Trophoblast cell (in vitro differentiated cells and primary cell): ENCODE measurements around the gene STXBP2.

Experiments
- DNase-seq, 2 donors: peaks; one replicate each; pipeline ENCODE4 v3.0.0-alpha.2; 2016
- H2AFZ ChIP-seq: 2 replicates; pipeline ENCODE4 v1.6.1; 2013; ENCODE audit warnings: low read length, moderate library complexity, mild to moderate bottlenecking; ENCODE audit not compliant: insufficient read depth, poor library complexity
- H2AK5ac ChIP-seq: 2 replicates; pipeline ENCODE4 v1.6.1; 2013; ENCODE audit warnings: mild to moderate bottlenecking, low read length
- H2BK120ac ChIP-seq: 2 replicates; pipeline ENCODE4 v1.6.1; 2013; ENCODE audit warnings: low read length, mild to moderate bottlenecking, moderate library complexity; ENCODE audit not compliant: insufficient read depth, poor library complexity
- H2BK12ac ChIP-seq: 2 replicates; pipeline ENCODE4 v1.6.1; 2013; ENCODE audit warnings: mild to moderate bottlenecking, low read length, moderate library complexity
- H2BK5ac ChIP-seq: 2 replicates; pipeline ENCODE4 v1.6.1; 2013; ENCODE audit warnings: low read length, low read depth, moderate library complexity, mild to moderate bottlenecking; ENCODE audit not compliant: poor library complexity
- H3K14ac ChIP-seq: 2 replicates; pipeline ENCODE4 v1.6.1; 2013; ENCODE audit warnings: mild to moderate bottlenecking, low read length
- H3K18ac ChIP-seq: 2 replicates; pipeline ENCODE4 v1.6.1; 2013; ENCODE audit warnings: mild to moderate bottlenecking, low read length
- H3K23ac ChIP-seq: 2 replicates; pipeline ENCODE4 v1.6.1; 2013; ENCODE audit warnings: low read length
- H3K27ac ChIP-seq: 2 replicates; pipeline ENCODE4 v1.5.1; 2013; ENCODE audit warnings: low read depth, mild to moderate bottlenecking, inconsistent platforms, low read length, moderate library complexity
- H3K27me3 ChIP-seq: 2 replicates; pipeline ENCODE4 v1.6.1; 2013; ENCODE audit warnings: inconsistent platforms, mild to moderate bottlenecking, low read length, moderate library complexity; ENCODE audit not compliant: insufficient read depth
- H3K36me3 ChIP-seq, 2 experiments: 1 replicate in 1 of 2; 2 replicates in 1 of 2; pipeline ENCODE4 v1.6.1; 2013; ENCODE audit warnings: low read length in 2 of 2, mild to moderate bottlenecking in 2 of 2, moderate library complexity in 1 of 2; ENCODE audit not compliant: insufficient read depth in 2 of 2, control insufficient read depth in 1 of 2
- H3K4ac ChIP-seq: 2 replicates; pipeline ENCODE4 v1.6.1; 2013; ENCODE audit warnings: low read depth, mild to moderate bottlenecking, low read length, moderate library complexity
- H3K4me1 ChIP-seq, 2 experiments: 1 replicate in 1 of 2; 2 replicates in 1 of 2; pipeline ENCODE4 v1.6.1; 2013; ENCODE audit warnings: low read length in 2 of 2, mild to moderate bottlenecking in 2 of 2, moderate library complexity in 1 of 2; ENCODE audit not compliant: insufficient read depth in 2 of 2, control insufficient read depth in 1 of 2
- H3K4me2 ChIP-seq: 2 replicates; pipeline ENCODE4 v1.6.1; 2013; ENCODE audit warnings: inconsistent platforms, mild to moderate bottlenecking, low read length, moderate library complexity
- H3K4me3 ChIP-seq: 2 replicates; pipeline ENCODE4 v1.5.1; 2013; ENCODE audit warnings: mild to moderate bottlenecking, low read depth, low read length, inconsistent platforms
- H3K79me1 ChIP-seq: one replicate; pipeline ENCODE4 v1.6.1; 2013; ENCODE audit warnings: low read length
- H3K79me2 ChIP-seq: 2 replicates; pipeline ENCODE4 v1.6.1; 2013; ENCODE audit warnings: low read length, mild to moderate bottlenecking; ENCODE audit not compliant: control insufficient read depth, insufficient read depth, poor library complexity
- H3K9ac ChIP-seq: 2 replicates; pipeline ENCODE4 v1.6.1; 2013; ENCODE audit warnings: mild to moderate bottlenecking, low read length
- H3K9me3 ChIP-seq: 2 replicates; pipeline ENCODE4 v1.6.1; 2013; ENCODE audit warnings: low read depth, mild to moderate bottlenecking, control low read depth, inconsistent platforms, low read length; ENCODE audit not compliant: insufficient read depth
- H4K12ac ChIP-seq: 2 replicates; pipeline ENCODE4 v1.6.1; 2013; ENCODE audit warnings: low read depth, mild to moderate bottlenecking, low read length, moderate library complexity
- H4K8ac ChIP-seq: 2 replicates; pipeline ENCODE4 v1.6.1; 2013; ENCODE audit warnings: low read depth, mild to moderate bottlenecking, low read length, moderate library complexity
- H4K91ac ChIP-seq: one replicate; pipeline ENCODE4 v1.6.1; 2013; ENCODE audit warnings: low read depth, mild to moderate bottlenecking, low read length, moderate library complexity
- WGBS: extraction: QIAGEN DNeasy Blood & Tissue Kit; methylation state at CpG from one replicate; pipeline ENCODE4 v1.1.7; 2013; ENCODE audit warnings: missing lambda C conversion rate; ENCODE audit not compliant: insufficient read length, insufficient coverage; ENCODE audit errors: extremely low coverage; 5-methylcytosine and 5-hydroxymethylcytosine counted together

Gene STXBP2

DNA sequence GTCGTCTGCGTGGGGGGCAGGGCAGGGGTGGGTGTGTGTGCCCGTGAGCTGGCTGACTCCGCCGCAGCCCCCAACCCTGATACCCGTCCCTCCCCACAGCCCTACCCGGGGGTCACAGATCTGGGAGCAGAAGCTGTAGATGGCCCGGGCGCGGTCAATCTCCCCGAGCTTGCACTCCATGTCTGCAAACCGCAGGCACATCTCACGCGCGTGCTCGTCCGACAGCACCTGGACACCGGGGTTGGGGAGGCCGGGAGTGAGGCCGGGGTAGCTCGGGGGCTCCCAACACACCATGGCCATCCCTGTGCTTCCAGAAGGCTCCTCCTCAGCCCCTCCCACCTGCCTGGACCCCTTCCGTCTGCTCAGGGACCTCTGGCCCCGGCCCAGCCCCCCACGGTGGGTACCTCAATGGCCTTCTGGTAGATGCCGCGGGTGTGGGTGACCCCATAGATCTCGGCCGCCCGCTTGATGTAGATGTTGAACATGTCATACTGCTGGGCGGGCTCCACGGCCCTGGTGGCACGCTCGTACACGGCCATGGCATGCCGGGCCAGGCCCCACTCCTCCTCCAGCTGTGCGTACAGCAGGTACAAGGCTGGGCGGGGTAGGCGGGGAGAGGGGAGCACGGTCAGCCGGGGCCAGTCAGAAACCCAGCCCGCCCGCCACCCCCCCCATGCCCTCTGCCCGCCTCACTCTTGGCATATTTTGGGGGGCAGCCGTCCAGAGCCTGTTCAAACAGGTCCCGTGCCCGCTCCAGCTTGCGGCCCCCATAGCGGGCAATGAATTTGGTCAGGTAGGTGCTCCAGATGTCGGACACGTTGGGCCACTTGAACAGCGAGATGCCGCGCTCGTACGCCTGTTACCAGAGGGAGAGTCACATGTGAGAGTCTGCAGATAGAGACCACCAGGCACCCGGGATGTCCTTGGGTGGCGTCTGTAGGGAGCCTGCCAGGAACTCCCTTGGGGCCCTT lies 16.2 kb upstream of the STXBP2 start:
- no CpG with 5 or more reads among the region's 57 CpGs for WGBS
- H3K23ac ChIP-seq: no peak overlapping the region
- H3K79me1 ChIP-seq: peaks cover 2% of the 10 kb centered on the region
- H2BK5ac ChIP-seq: no peak overlapping the region
- H3K4me1 ChIP-seq: peaks cover 11 to 12% of the 10 kb centered on the region in 2 experiments
- H3K18ac ChIP-seq: no peak overlapping the region
- H3K27me3 ChIP-seq: no peaks in the 10 kb centered on the region
- no peak overlapping the region for H3K27ac ChIP-seq
- H4K91ac ChIP-seq: no peak overlapping the region
- peaks cover 82 to 85% of the 10 kb centered on the region in 2 experiments for H3K36me3 ChIP-seq
- H3K4ac ChIP-seq: no peak overlapping the region
- no peak overlapping the region for H2AFZ ChIP-seq
- H4K8ac ChIP-seq: no peak overlapping the region
- no peak overlapping the region for H3K4me2 ChIP-seq
- no peak overlapping the region for H4K12ac ChIP-seq
- no peak for DNase-seq
- no peak overlapping the region for H2AK5ac ChIP-seq
- no peak overlapping the region for H2BK12ac ChIP-seq
- no peak overlapping the region for H3K4me3 ChIP-seq
- H3K79me2 ChIP-seq: no peaks in the 10 kb centered on the region
- peaks cover 5% of the 10 kb centered on the region for H3K9me3 ChIP-seq
- no peak overlapping the region for H3K9ac ChIP-seq
- no peak overlapping the region for H3K14ac ChIP-seq
- no peak overlapping the region for H2BK120ac ChIP-seq

DNA sequence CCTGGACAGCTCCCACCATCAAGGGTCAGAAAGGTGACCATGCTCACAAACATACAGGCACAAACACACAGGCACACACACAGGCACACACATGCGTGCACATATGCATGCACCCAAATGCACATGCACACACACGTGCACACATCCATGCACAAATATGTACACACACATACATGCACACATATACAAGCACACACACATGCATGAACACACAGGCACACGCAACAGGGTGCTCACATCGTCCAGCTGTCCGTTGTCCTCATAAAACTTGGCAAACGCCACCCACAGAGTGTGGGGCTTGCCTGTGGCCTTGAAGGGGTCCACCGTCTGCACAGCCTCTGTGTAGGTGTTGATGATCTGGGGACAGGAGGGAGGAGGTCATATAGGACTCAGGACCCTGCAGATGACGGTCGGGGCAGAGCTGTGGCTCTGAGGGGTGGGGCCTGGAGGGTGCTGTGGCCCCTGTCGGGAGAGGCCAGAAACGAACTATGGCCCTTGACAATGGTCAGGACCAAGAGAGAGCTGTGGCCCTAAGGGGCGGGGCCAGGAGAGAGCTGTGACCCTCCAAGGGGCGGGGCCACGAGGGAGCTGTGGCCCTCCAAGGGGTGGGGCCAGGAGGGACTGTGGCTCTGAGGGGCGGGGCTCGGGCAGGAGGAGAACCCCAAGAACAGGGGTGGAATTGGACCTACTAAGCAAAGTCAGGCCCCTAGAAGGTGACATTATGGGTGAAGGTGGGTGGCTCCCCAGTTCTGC lies 13.8 kb upstream of the STXBP2 start:
- H3K4me3 ChIP-seq: no peak overlapping the region
- H3K9me3 ChIP-seq: peaks cover 2% of the 10 kb centered on the region
- no peak overlapping the region for H2BK12ac ChIP-seq
- H2BK120ac ChIP-seq: no peak overlapping the region
- H2BK5ac ChIP-seq: no peak overlapping the region
- peaks cover 2% of the 10 kb centered on the region for H3K79me2 ChIP-seq
- no peak overlapping the region for H3K4ac ChIP-seq
- H4K12ac ChIP-seq: no peak overlapping the region
- H2AFZ ChIP-seq: no peak overlapping the region
- H3K4me1 ChIP-seq: peaks cover 11 to 12% of the 10 kb centered on the region in 2 experiments
- peaks cover 85 to 87% of the 10 kb centered on the region in 2 experiments for H3K36me3 ChIP-seq
- H2AK5ac ChIP-seq: no peak overlapping the region
- H4K8ac ChIP-seq: no peak overlapping the region
- DNase-seq: no peak
- H3K79me1 ChIP-seq: peaks cover 2% of the 10 kb centered on the region
- no CpG with 5 or more reads among the region's 16 CpGs for WGBS
- no peak overlapping the region for H3K4me2 ChIP-seq
- no peak overlapping the region for H3K27ac ChIP-seq
- no peak overlapping the region for H3K18ac ChIP-seq
- no peak overlapping the region for H3K9ac ChIP-seq
- no peak overlapping the region for H3K23ac ChIP-seq
- no peak overlapping the region for H4K91ac ChIP-seq
- no peak overlapping the region for H3K14ac ChIP-seq
- no peaks in the 10 kb centered on the region for H3K27me3 ChIP-seq

- Histone ChIP-seq H2BK12ac (no peak overlapping the region), H3K36me3 (peaks cover 77 to 78% of the 10 kb centered on the region in 2 experiments), H3K14ac (no peak overlapping the region), H3K9ac (no peak overlapping the region), H3K23ac (no peak overlapping the region), H3K4me2 (no peak overlapping the region), H3K18ac (no peak overlapping the region), H3K79me2 (peaks cover 9% of the 10 kb centered on the region), H4K8ac (no peak overlapping the region), H3K4ac (no peak overlapping the region), H4K12ac (no peak overlapping the region), H3K27me3 (no peaks in the 10 kb centered on the region), H3K9me3 (peaks cover 2% of the 10 kb centered on the region), H3K4me1 (peaks cover 13 to 14% of the 10 kb centered on the region in 2 experiments), H3K4me3 (no peak overlapping the region), H2BK5ac (no peak overlapping the region), H3K79me1 (peaks cover 1% of the 10 kb centered on the region), H4K91ac (no peak overlapping the region), H3K27ac (no peak overlapping the region), H2BK120ac (no peak overlapping the region), H2AK5ac (no peak overlapping the region), H2AFZ (no peak overlapping the region)
- DNase-seq: no peak
- no CpG with 5 or more reads among the region's 39 CpGs for WGBS
Observed at GRCh38 chr19:7623725-7624603, 12.9 kb upstream of the STXBP2 start.

GRCh38 chr19:7624810-7625209 lies 12.1 kb upstream of the STXBP2 start:
- no CpG with 5 or more reads among the region's 17 CpGs for WGBS
- H3K79me1 ChIP-seq: peaks cover 2% of the 10 kb centered on the region
- H4K91ac ChIP-seq: no peak overlapping the region
- no peak overlapping the region for H3K27ac ChIP-seq
- H4K8ac ChIP-seq: no peak overlapping the region
- H3K4me1 ChIP-seq: peaks cover 6% of the 10 kb centered on the region in 2 experiments
- no peak overlapping the region for H2BK5ac ChIP-seq
- peaks cover 71 to 74% of the 10 kb centered on the region in 2 experiments for H3K36me3 ChIP-seq
- H2BK12ac ChIP-seq: no peak overlapping the region
- no peak overlapping the region for H3K4ac ChIP-seq
- no peak overlapping the region for H4K12ac ChIP-seq
- H3K9ac ChIP-seq: no peak overlapping the region
- no peak overlapping the region for H3K14ac ChIP-seq
- H2AK5ac ChIP-seq: no peak overlapping the region
- no peak overlapping the region for H3K18ac ChIP-seq
- H3K9me3 ChIP-seq: peaks cover 2% of the 10 kb centered on the region
- no peak for DNase-seq
- H3K27me3 ChIP-seq: no peaks in the 10 kb centered on the region
- no peak overlapping the region for H3K4me3 ChIP-seq
- H3K23ac ChIP-seq: no peak overlapping the region
- no peak overlapping the region for H2AFZ ChIP-seq
- no peak overlapping the region for H2BK120ac ChIP-seq
- H3K79me2 ChIP-seq: peaks cover 14% of the 10 kb centered on the region
- H3K4me2 ChIP-seq: no peak overlapping the region
